Endodermal cell (in vitro differentiated cells): ENCODE measurements around the gene MISP3. TPM values are rescaled to one million over a fixed set of nuclear protein-coding genes. Genes with fewer than 3 reads are reported as not detected.
A peak's percentile ranks its signal among the peaks of the same experiment; 100 is the strongest.
"Not testable (repeated sequence)": the region's sequence is repeated elsewhere in the genome, so short reads cannot be mapped to it uniquely, and the experiment has no call there.

ENCODE experiments used
- DNase-seq: peaks from one replicate; pipeline ENCODE4 v3.0.0-alpha.2; 2017
- H3K27ac ChIP-seq: 2 replicates; pipeline ENCODE4 v1.5.1; 2013; ENCODE audit warnings: mild to moderate bottlenecking, low read depth, low read length, moderate library complexity
- H3K27me3 ChIP-seq: 2 replicates; pipeline ENCODE4 v1.6.1; 2013; ENCODE audit warnings: mild to moderate bottlenecking, low read length, moderate library complexity; ENCODE audit not compliant: insufficient read depth, control insufficient read depth, poor library complexity, severe bottlenecking
- H3K36me3 ChIP-seq: 2 replicates; pipeline ENCODE4 v1.7.0; 2013; ENCODE audit warnings: mild to moderate bottlenecking, low read length, moderate library complexity; ENCODE audit not compliant: control insufficient read depth, insufficient read depth
- H3K4me1 ChIP-seq: one replicate; pipeline ENCODE4 v1.7.0; 2013; ENCODE audit warnings: low read length; ENCODE audit not compliant: control insufficient read depth, insufficient read depth
- H3K4me3 ChIP-seq: 2 replicates; pipeline ENCODE4 v1.5.1; 2013; ENCODE audit warnings: mild to moderate bottlenecking, low read length, moderate library complexity
- H3K9ac ChIP-seq: 2 replicates; pipeline ENCODE4 v1.6.1; 2013; ENCODE audit warnings: mild to moderate bottlenecking, low read length, moderate library complexity; ENCODE audit not compliant: poor library complexity, severe bottlenecking; ENCODE audit errors: extremely low read depth
- H3K9me3 ChIP-seq: 2 replicates; pipeline ENCODE4 v1.6.1; 2013; ENCODE audit warnings: mild to moderate bottlenecking, low read length, moderate library complexity; ENCODE audit not compliant: control insufficient read depth
- H3K27ac Mint-ChIP-seq: 2 replicates; pipeline ENCODE4 v1.8.0; 2020; ENCODE audit warnings: mixed read lengths
- H3K27me3 Mint-ChIP-seq: 2 replicates; pipeline ENCODE4 v1.8.0; 2021; ENCODE audit warnings: mild to moderate bottlenecking, mixed read lengths; ENCODE audit not compliant: insufficient read depth
- H3K36me3 Mint-ChIP-seq: 2 replicates; pipeline ENCODE4 v1.8.0; 2020; ENCODE audit warnings: low read depth, mixed read lengths
- H3K4me1 Mint-ChIP-seq: 2 replicates; pipeline ENCODE4 v1.8.0; 2020; ENCODE audit warnings: mixed read lengths
- H3K4me3 Mint-ChIP-seq: 2 replicates; pipeline ENCODE4 v1.8.0; 2020; ENCODE audit warnings: mild to moderate bottlenecking, moderate library complexity, mixed read lengths
- H3K9me3 Mint-ChIP-seq: 2 replicates; pipeline ENCODE4 v1.8.0; 2020; ENCODE audit warnings: mild to moderate bottlenecking, mixed read lengths
- WGBS, 2 experiments: methylation state at CpG; one replicate each; pipeline versions ENCODE4 v1.1.5 to v1.1.7; 2013; ENCODE audit warnings: missing lambda C conversion rate in 2 of 2, mixed read lengths in 1 of 2; ENCODE audit not compliant: insufficient coverage in 1 of 2, insufficient read length in 1 of 2; 5-methylcytosine and 5-hydroxymethylcytosine counted together
- long read RNA-seq, 4 experiments: library from polyadenylated mRNA in 2 of 4; library from RNA in 1 of 4; library from capped mRNA in 1 of 4; stranded (forward) in 3 of 4; unstranded in 1 of 4; transcript quantifications; one replicate each; pipeline ENCODE4 v2.0.0, GENCODE V29; 2020 to 2021; ENCODE audit warnings: inconsistent platforms in 1 of 4
- polyA plus RNA-seq, 2 experiments: library from polyadenylated mRNA; stranded (reverse); fragments of 50-300 nt; gene quantifications; one replicate each; pipeline ENCODE4 v1.2.3, GENCODE V29; 2013
- total RNA-seq, 2 donors: library from RNA; stranded (reverse); fragmentation: NEBNext Ultra II Directional in 1 of 2; extraction: Animal tissue kit (Norgen Biotek cat#: 25700) in 1 of 2; gene quantifications; 2 replicates in 1 of 2; 3 replicates in 1 of 2; pipeline ENCODE4 v1.2.1, GENCODE V29; 2021
- TF ChIP-seq, protein P1 (sequence below): fragments of 200-600 bp; sonication (generic); conservative IDR thresholded peaks from 2 replicates; pipeline ENCODE4 v1.5.0; 2021; ENCODE audit warnings: antibody characterized with exemption, mild to moderate bottlenecking

The MISP3 gene
- 1 to 10 TPM in 1 of 2 donors, under 1 TPM in 1; 0.73 to 1.4 TPM for total RNA-seq
- polyA plus RNA-seq (2013, experiment 1 of 2), result 1.9 TPM
- polyA plus RNA-seq (2013, experiment 2 of 2), result 1.8 TPM
- long read RNA-seq, experiment 1, partial matches to known transcripts, result 0 of 1 reads
- long read RNA-seq, experiment 1, other reads (novel, unspliced or antisense), result 0 of 1 reads
- long read RNA-seq, experiment 2, partial matches to known transcripts, result 1 of 3 reads
- long read RNA-seq, experiment 2, other reads (novel, unspliced or antisense), result 0 of 3 reads
- long read RNA-seq, experiment 3, partial matches to known transcripts, result 0 of 1 reads
- long read RNA-seq, experiment 3, other reads (novel, unspliced or antisense), result 0 of 1 reads
- long read RNA-seq, experiment 4, result 0 reads

DNA sequence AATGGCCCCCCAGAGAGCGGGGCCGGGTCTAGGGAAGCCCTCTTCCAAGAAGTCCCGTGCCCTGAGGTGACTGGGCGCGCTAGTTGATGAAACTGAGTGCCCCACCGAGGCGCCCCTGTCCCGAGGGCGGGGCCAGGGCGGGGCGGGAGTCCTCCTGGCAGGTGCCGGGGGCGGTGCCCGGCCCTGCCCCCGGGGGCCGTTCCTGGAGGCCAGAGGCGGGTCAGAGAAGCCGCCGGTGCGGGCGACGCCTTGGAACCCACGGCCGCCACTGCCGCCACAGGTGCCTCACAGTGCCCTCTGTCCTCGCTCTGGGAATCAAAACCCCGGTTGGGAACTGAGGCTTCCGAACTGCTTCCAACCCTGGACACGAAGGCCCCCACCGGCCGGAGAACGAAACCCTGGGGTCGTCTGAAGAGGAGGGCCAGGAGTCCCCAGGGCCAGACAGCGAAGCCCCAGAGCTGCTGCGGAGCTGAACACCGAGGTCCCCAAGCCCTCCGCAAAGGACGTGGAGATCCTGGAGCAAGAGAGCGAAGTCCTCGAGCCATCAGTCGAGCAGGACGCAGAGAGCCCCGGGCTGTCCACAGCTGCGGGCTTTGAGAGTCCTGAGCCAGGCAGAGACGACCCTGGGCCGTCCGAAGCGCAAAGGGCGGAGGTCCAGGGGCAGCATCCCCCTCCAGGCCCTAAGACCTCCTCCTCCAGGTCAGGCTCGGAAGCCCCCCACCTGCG lies at the start of gene MISP3:
TSS of gene MISP3 (plus strand) at position 252 of the 726 bp plus-strand sequence. CDS start 524 bp downstream, outside the sequence.
- Mint-ChIP-seq H3K27ac (no peak within 1 kb of the TSS), H3K4me1 (peaks cover 1% of the 10 kb centered on the region), H3K4me3 (peak within 1 kb of the TSS; percentile 71), H3K27me3 (peaks cover 57% of the 10 kb centered on the region), H3K36me3 (no peaks in the 10 kb centered on the region), H3K9me3 (no peaks in the 10 kb centered on the region)
- Histone ChIP-seq H3K27ac (no peak within 1 kb of the TSS), H3K4me3 (peak within 1 kb of the TSS; percentile 87), H3K4me1 (no peaks in the 10 kb centered on the region), H3K9ac (peak within 1 kb of the TSS; percentile 6), H3K9me3 (no peaks in the 10 kb centered on the region), H3K36me3 (no peaks in the 10 kb centered on the region), H3K27me3 (peaks cover 42% of the 10 kb centered on the region)
- TF ChIP-seq, protein P1, sequence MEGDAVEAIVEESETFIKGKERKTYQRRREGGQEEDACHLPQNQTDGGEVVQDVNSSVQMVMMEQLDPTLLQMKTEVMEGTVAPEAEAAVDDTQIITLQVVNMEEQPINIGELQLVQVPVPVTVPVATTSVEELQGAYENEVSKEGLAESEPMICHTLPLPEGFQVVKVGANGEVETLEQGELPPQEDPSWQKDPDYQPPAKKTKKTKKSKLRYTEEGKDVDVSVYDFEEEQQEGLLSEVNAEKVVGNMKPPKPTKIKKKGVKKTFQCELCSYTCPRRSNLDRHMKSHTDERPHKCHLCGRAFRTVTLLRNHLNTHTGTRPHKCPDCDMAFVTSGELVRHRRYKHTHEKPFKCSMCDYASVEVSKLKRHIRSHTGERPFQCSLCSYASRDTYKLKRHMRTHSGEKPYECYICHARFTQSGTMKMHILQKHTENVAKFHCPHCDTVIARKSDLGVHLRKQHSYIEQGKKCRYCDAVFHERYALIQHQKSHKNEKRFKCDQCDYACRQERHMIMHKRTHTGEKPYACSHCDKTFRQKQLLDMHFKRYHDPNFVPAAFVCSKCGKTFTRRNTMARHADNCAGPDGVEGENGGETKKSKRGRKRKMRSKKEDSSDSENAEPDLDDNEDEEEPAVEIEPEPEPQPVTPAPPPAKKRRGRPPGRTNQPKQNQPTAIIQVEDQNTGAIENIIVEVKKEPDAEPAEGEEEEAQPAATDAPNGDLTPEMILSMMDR, result no peak
- 5 to 6% methylated on average over 35 to 51 of the region's 51 CpGs for WGBS, 2 experiments
- peak; percentile 81 for DNase-seq

DNA sequence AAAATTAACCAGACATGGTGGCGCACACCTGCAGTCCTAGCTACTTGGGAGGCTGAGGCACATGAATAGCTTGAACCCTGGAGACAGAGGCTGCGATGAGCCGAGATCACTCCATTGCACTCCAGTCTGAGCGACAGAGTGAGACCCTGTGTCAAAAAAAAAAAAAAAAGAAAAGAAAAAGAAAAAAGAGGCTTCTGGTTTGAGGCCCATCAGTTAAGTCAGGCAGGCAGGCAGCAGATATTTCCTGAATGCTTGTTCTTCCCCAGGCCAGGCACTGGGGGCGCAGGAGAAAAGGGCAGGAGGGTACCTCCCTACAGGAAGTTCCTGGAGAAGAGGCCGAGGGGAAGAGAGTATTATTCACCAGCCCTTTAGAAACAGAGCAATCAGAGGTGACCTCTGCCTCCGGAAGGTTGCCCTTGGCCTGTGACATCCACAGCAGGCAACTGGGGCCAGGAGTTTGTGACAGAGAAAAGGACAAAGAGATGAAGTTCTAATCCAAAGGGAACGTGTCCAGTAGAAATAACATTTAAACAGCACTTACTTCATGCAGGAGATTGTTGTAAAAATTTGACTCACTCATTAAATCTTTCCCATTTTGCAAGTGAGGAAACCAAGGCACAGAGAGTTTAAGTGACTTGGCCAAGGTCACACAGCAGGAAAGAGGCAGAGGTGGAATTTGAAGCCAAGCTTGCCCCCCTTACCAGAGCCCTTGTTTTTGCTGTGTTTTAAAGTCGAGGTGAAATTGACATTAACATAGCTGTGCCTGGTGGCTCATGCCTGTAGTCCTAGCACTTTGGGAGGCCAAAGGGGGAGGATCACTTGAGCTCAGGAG lies 49.0 kb upstream of the MISP3 start:
- TF ChIP-seq, protein P1, result peak; percentile 74
- peak overlapping the region; percentile 6 for H3K27ac ChIP-seq
- no peaks in the 10 kb centered on the region for H3K36me3 Mint-ChIP-seq
- no peaks in the 10 kb centered on the region for H3K36me3 ChIP-seq
- H3K4me3 Mint-ChIP-seq, result no peak overlapping the region
- H3K9me3 ChIP-seq, result no peaks in the 10 kb centered on the region
- H3K9me3 Mint-ChIP-seq, result no peaks in the 10 kb centered on the region
- H3K4me3 ChIP-seq, result no peak overlapping the region
- H3K9ac ChIP-seq, result no peak overlapping the region
- peak overlapping the region; percentile 74 for H3K27ac Mint-ChIP-seq
- H3K27me3 ChIP-seq, result no peaks in the 10 kb centered on the region
- H3K4me1 ChIP-seq, result no peaks in the 10 kb centered on the region
- 61 to 65% methylated on average over 4 to 9 of the region's 9 CpGs for WGBS, 2 experiments
- H3K4me1 Mint-ChIP-seq, result peaks cover 3% of the 10 kb centered on the region
- DNase-seq, result peak; percentile 89
- peaks cover 4% of the 10 kb centered on the region for H3K27me3 Mint-ChIP-seq

DNA sequence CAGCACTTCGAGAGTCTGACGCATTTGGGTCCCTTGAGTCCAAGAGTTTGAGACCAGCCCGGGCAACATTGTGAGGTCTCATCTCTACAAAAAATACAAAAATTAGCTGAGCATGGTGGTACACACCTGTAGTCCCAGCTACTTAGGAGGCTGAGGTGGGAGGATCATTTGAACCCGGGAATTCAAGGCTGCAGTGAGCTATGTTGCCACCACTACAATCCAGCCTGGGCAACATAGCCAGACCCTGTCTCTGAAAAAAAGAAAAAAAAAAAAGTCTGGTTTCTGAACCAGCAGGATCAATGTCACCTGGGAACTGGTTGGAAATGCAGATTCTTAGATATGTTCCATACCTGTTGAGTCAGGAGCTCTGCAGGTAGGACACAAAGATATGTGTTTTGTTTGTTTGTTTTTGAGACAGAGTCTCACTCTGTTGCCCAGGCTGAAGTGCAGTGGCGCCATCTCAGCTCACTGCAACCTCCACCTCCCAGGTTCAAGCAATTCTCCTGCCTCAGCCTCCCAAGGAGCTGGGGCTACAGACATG lies 45.9 kb upstream of the MISP3 start:
- H3K4me1 Mint-ChIP-seq, H3K4me3 Mint-ChIP-seq, H3K4me1 ChIP-seq, DNase-seq, H3K27ac ChIP-seq, H3K36me3 ChIP-seq, H3K4me3 ChIP-seq, H3K36me3 Mint-ChIP-seq, H3K27ac Mint-ChIP-seq, H3K9me3 ChIP-seq, H3K9me3 Mint-ChIP-seq, H3K9ac ChIP-seq: not testable (repeated sequence)
- WGBS, 2 experiments, result 89 to 96% methylated on average over 3 to 5 of the region's 5 CpGs
- H3K27me3 ChIP-seq, result peaks cover 14% of the 10 kb centered on the region
- H3K27me3 Mint-ChIP-seq, result peaks cover 26% of the 10 kb centered on the region
